ENCODE measurements around the gene ABLIM3. TPM values are rescaled to one million over a fixed set of nuclear protein-coding genes. Genes with fewer than 3 reads are reported as not detected.

ABLIM3 gene
- total and polyA plus RNA-seq, 10 of the 15 experiments (the other 5 are each of a cell fraction or from before 2014, with no cell fraction given): 0.03 TPM; not detected in 9

DNA sequence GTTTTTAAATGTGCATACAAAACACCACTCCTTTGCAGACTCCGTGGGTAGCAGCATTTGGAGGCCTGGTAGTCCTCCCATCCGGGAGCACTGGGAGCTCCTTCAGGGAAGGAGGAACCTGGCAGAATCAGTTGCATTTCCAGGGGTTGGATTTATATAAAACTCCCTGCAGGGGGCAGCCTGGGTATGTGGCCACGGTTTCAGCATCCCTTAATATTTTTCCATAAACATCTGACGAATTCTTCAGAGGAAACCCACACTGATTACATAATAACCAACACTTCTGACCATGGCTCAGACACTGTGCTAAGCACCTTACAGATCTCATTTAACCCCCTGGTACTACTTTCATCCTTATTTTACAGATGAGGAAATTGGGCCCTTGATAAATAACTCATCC is 124.3 kb downstream of the ABLIM3 start (continued):
- TF ChIP-seq, protein P1, sequence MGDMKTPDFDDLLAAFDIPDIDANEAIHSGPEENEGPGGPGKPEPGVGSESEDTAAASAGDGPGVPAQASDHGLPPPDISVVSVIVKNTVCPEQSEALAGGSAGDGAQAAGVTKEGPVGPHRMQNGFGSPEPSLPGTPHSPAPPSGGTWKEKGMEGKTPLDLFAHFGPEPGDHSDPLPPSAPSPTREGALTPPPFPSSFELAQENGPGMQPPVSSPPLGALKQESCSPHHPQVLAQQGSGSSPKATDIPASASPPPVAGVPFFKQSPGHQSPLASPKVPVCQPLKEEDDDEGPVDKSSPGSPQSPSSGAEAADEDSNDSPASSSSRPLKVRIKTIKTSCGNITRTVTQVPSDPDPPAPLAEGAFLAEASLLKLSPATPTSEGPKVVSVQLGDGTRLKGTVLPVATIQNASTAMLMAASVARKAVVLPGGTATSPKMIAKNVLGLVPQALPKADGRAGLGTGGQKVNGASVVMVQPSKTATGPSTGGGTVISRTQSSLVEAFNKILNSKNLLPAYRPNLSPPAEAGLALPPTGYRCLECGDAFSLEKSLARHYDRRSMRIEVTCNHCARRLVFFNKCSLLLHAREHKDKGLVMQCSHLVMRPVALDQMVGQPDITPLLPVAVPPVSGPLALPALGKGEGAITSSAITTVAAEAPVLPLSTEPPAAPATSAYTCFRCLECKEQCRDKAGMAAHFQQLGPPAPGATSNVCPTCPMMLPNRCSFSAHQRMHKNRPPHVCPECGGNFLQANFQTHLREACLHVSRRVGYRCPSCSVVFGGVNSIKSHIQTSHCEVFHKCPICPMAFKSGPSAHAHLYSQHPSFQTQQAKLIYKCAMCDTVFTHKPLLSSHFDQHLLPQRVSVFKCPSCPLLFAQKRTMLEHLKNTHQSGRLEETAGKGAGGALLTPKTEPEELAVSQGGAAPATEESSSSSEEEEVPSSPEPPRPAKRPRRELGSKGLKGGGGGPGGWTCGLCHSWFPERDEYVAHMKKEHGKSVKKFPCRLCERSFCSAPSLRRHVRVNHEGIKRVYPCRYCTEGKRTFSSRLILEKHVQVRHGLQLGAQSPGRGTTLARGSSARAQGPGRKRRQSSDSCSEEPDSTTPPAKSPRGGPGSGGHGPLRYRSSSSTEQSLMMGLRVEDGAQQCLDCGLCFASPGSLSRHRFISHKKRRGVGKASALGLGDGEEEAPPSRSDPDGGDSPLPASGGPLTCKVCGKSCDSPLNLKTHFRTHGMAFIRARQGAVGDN (IDR thresholded peaks at IDR 0.05): no peak
- TF ChIP-seq E2F8 (IDR thresholded peaks at IDR 0.05; ENCODE audit: low read depth, partially characterized antibody): no peak

GRCh38 chr5:149267241-149267973 is 126.1 kb downstream of the ABLIM3 start:
- ChIA-PET SMC1A (ENCODE audit: uncharacterized antibody, unreplicated experiment) (no interaction called here), POLR2A (no interaction called here), CTCF (interaction anchor here (0.8 to 1.7 kb wide), 4 partner anchors 105 to 534 kb away, joined by 3 to 4 read pairs (median 4); no protein-coding TSS in a partner anchor), RAD21 (ENCODE audit: unreplicated experiment) (no interaction called here)
- in situ Hi-C loops (cut with MboI): no loop called here
- no peaks in the 10 kb centered on the region for H3K36me3 ChIP-seq (ENCODE audit: control insufficient read depth in 2 of 2, insufficient read depth in 2 of 2, low read length in 1 of 2)
- WGBS (ENCODE audit: insufficient coverage, insufficient replicate concordance, low lambda C conversion rate, missing lambda C conversion rate): 24% methylated on average over 9 of the region's 9 CpGs
- H3K4me1 ChIP-seq (ENCODE audit: control insufficient read depth, insufficient read depth, low read length): no peaks in the 10 kb centered on the region
- intact Hi-C loops (cut with micrococcal nuclease; ENCODE audit: unreplicated experiment): loop anchor here (5.0 kb wide), 2 partner anchors 125 to 525 kb away; partner anchors contain the start of gene ABLIM3
- no peak overlapping the region for H3K4me2 ChIP-seq (ENCODE audit: control insufficient read depth, insufficient read depth)
- no peak for ATAC-seq
- H3K9me3 ChIP-seq (replicated peaks; ENCODE audit: control insufficient read depth, insufficient read depth, low read length): peaks cover 3% of the 10 kb centered on the region; the same call in 2 of the 3 replicates
- H3K79me2 ChIP-seq (ENCODE audit: control insufficient read depth, insufficient read depth, low read length): no peaks in the 10 kb centered on the region
- no peaks in the 10 kb centered on the region for H4K20me1 ChIP-seq (ENCODE audit: control insufficient read depth, insufficient read depth)
- no peak overlapping the region for H3K27ac ChIP-seq (ENCODE audit: control insufficient read depth, insufficient read depth)
- H3K4me3 ChIP-seq: no peak overlapping the region
- no peak for FAIRE-seq
- no peak overlapping the region for H2AFZ ChIP-seq (ENCODE audit: control insufficient read depth, low read depth, low read length)
- no TSS peak for BruUV-seq (replicated peaks)
- H3K9ac ChIP-seq (ENCODE audit: control insufficient read depth, insufficient read depth, low read length): no peak overlapping the region
- no peak for DNase-seq (ENCODE audit: low read depth, low spot score)
- H3K27me3 ChIP-seq (replicated peaks in 1 of 2; ENCODE audit: control insufficient read depth in 2 of 2, insufficient read depth in 2 of 2, low read length in 1 of 2): peaks cover 3 to 8% of the 10 kb centered on the region in 2 experiments
- no peak for TF ChIP-seq SP1 (IDR thresholded peaks at IDR 0.05; ENCODE audit: low read depth, low read length)
- no peak for TF ChIP-seq ZZZ3 (IDR thresholded peaks at IDR 0.05; ENCODE audit: control insufficient read depth, insufficient read length, low read depth)
- no peak for TF ChIP-seq PKNOX1 (IDR thresholded peaks at IDR 0.05)
- TF ChIP-seq WRNIP1 (IDR thresholded peaks at IDR 0.05; ENCODE audit: borderline replicate concordance, low read depth, low read length): no peak
- TF ChIP-seq EZH2 (IDR thresholded peaks at IDR 0.05; ENCODE audit: borderline replicate concordance, control insufficient read depth, low read depth, low read length): no peak
- TF ChIP-seq CREB1 (IDR thresholded peaks at IDR 0.05; ENCODE audit: low read depth): no peak
- no peak for TF ChIP-seq CEBPB (IDR thresholded peaks at IDR 0.05; ENCODE audit: borderline replicate concordance in 1 of 2, low read depth in 2 of 2, low read length in 2 of 2)
- no peak for TF ChIP-seq RELA (IDR thresholded peaks at IDR 0.05; ENCODE audit: borderline replicate concordance, partially characterized antibody)
- TF ChIP-seq SMARCA5 (IDR thresholded peaks at IDR 0.05): no peak
- TF ChIP-seq FOS (IDR thresholded peaks at IDR 0.05; ENCODE audit: borderline replicate concordance, extremely low read depth, insufficient read length): no peak
